ENCODE results near the gene MRRF. TPM values are rescaled to one million over a fixed set of nuclear protein-coding genes. Genes with fewer than 3 reads are reported as not detected.

Gene MRRF
- total RNA-seq, 1 experiment from 2014 or later: 42.3 TPM

DNA sequence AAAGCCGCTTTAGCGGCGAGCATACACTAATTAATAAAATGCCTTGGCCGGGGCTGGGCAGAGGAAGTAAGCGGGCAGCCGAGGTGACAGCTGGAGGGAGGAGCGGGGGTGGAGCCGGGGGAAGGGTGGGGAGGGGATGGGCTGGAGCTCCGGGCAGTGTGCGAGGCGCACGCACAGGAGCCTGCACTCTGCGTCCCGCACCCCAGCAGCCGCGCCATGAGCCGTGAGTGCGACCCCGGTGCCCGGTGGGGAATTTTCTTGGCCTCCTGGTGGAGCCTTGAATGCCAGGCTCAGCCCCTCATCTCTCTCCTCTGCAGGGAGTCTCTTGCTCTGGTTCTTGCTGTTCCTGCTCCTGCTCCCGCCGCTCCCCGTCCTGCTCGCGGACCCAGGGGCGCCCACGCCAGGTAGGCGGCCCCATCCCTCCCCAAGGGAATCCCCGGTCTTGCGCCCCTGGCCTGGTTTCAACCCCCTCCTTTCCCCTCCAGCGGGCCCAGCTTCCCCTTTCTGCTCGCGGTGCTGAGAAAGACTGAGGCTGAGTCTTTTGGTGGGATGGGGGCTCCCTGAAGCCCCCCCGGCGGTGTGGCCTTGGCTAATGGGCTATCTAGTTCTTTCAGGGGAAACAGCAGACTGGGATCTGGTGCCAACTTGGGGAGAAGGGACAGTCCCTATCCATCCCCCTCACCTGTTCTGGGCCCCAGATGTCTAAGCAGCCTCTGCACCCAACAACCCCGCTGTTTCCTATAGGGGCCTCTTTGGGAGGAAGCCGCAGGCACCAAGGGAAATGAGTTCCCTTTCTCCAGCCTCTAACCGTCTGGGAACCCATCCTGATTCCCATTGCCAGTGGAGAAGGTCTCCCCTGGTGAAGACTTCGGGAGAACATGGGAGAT lies 106.4 kb downstream of the MRRF start, which contains the start of gene PTGS1:
Gene PTGS1, plus strand, starts transcription at position 156 of the 887 bp plus-strand sequence. Its CDS starts 61 bp downstream, at position 217.
- Mint-ChIP-seq H3K27ac (no peak within 1 kb of the TSS), H3K36me3 (no peaks in the 10 kb centered on the region), H3K4me1 (peaks cover 31% of the 10 kb centered on the region), H3K9me3 (no peaks in the 10 kb centered on the region), H3K4me3 (peak within 1 kb of the TSS; percentile 76), H3K27me3 (ENCODE audit: low read depth) (peaks cover 76% of the 10 kb centered on the region)
- TF ChIP-seq ZNF219 (CRISPR knock-in tag; IDR thresholded peaks at IDR 0.05; ENCODE audit: borderline replicate concordance): no peak
- TF ChIP-seq, protein P1, sequence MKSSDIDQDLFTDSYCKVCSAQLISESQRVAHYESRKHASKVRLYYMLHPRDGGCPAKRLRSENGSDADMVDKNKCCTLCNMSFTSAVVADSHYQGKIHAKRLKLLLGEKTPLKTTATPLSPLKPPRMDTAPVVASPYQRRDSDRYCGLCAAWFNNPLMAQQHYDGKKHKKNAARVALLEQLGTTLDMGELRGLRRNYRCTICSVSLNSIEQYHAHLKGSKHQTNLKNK (CRISPR knock-in tag; IDR thresholded peaks at IDR 0.05): no peak
- 0 out of 2 replicates have a peak, but pooled peaks have one; percentile 46 for TF ChIP-seq KAT7 (CRISPR knock-in tag; IDR thresholded peaks at IDR 0.05; ENCODE audit: borderline replicate concordance)
- no peak for TF ChIP-seq PRDM15 (CRISPR knock-in tag; IDR thresholded peaks at IDR 0.05)
- TF ChIP-seq CREM (CRISPR knock-in tag; IDR thresholded peaks at IDR 0.05): no peak
- TF ChIP-seq SOX15 (CRISPR knock-in tag; IDR thresholded peaks at IDR 0.05): no peak
- TF ChIP-seq ZNF423 (CRISPR knock-in tag; IDR thresholded peaks at IDR 0.05): 0 out of 2 replicates have a peak, but pooled peaks have one; percentile 8
- TF ChIP-seq ZNF416 (CRISPR knock-in tag; IDR thresholded peaks at IDR 0.05): no peak
- TF ChIP-seq ERG (CRISPR knock-in tag; IDR thresholded peaks at IDR 0.05): no peak
- CTCF ChIA-PET: interaction anchor here (0.5 to 3.8 kb wide), 11 partner anchors 14 to 1454 kb away, joined by 3 to 33 read pairs (median 5); no protein-coding TSS in a partner anchor
- ATAC-seq: peak; percentile 66
- POLR2A ChIA-PET: no interaction called here
- DNase-seq (ENCODE audit: low spot score): peak; percentile 36

GRCh38 chr9:122371846-122372245 lies 107.2 kb downstream of the MRRF start:
- peak overlapping the region; percentile 14; the same call in 1 of the 2 replicates for H3K4me3 Mint-ChIP-seq
- peaks cover 76% of the 10 kb centered on the region for H3K27me3 Mint-ChIP-seq (ENCODE audit: low read depth)
- TF ChIP-seq OVOL2 (CRISPR knock-in tag; IDR thresholded peaks at IDR 0.05; ENCODE audit: borderline replicate concordance) (no peak), GABPB1 (CRISPR knock-in tag; IDR thresholded peaks at IDR 0.05) (no peak), PRDM15 (CRISPR knock-in tag; IDR thresholded peaks at IDR 0.05) (peak; percentile 39; the same call in 1 of the 2 replicates)
- TF ChIP-seq, protein P2, sequence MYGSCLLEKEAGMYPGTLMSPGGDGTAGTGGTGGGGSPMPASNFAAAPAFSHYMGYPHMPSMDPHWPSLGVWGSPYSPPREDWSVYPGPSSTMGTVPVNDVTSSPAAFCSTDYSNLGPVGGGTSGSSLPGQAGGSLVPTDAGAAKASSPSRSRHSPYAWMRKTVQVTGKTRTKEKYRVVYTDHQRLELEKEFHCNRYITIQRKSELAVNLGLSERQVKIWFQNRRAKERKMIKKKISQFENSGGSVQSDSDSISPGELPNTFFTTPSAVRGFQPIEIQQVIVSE (CRISPR knock-in tag; IDR thresholded peaks at IDR 0.05; ENCODE audit: borderline replicate concordance): no peak
- DNase-seq (ENCODE audit: low spot score) (no peak), ATAC-seq (no peak)
- ChIA-PET POLR2A (no interaction called here), CTCF (interaction anchor here (1.3 to 3.8 kb wide), 6 partner anchors 15 to 273 kb away, joined by 4 to 33 read pairs (median 6); no protein-coding TSS in a partner anchor)
- no peak overlapping the region for H3K27ac Mint-ChIP-seq
- no peaks in the 10 kb centered on the region for H3K36me3 Mint-ChIP-seq
- H3K4me1 Mint-ChIP-seq: peaks cover 37% of the 10 kb centered on the region
- no peaks in the 10 kb centered on the region for H3K9me3 Mint-ChIP-seq
